Right renal pelvis (tissue), 4 donors: ENCODE results near the gene COX6A2. TPM values are rescaled to one million over a fixed set of nuclear protein-coding genes. Genes with fewer than 3 reads are reported as not detected.
"Not testable (repeated sequence)": the region's sequence is repeated elsewhere in the genome, so short reads cannot be mapped to it uniquely, and the experiment has no call there.

ENCODE experiments used
- DNase-seq, 4 donors: peaks; one replicate each; pipeline ENCODE4 v3.0.0-alpha.2; 2013; ENCODE audit warnings: low read depth in 4 of 4, low spot score in 3 of 4, missing footprints in 1 of 4
- polyA plus RNA-seq, 4 donors: library from polyadenylated mRNA; unstranded; fragments of 120-200 nt; gene quantifications; one replicate each; pipeline ENCODE4 v1.2.1, GENCODE V29; 2013; ENCODE audit not compliant: insufficient read length in 4 of 4

COX6A2 gene
- polyA plus RNA-seq, 4 donors, result 0.66 to 1.6 (median 0.77) TPM

GRCh38 chr16:31464348-31464769 lies 36.2 kb upstream of the COX6A2 start:
- no peak for DNase-seq

DNA sequence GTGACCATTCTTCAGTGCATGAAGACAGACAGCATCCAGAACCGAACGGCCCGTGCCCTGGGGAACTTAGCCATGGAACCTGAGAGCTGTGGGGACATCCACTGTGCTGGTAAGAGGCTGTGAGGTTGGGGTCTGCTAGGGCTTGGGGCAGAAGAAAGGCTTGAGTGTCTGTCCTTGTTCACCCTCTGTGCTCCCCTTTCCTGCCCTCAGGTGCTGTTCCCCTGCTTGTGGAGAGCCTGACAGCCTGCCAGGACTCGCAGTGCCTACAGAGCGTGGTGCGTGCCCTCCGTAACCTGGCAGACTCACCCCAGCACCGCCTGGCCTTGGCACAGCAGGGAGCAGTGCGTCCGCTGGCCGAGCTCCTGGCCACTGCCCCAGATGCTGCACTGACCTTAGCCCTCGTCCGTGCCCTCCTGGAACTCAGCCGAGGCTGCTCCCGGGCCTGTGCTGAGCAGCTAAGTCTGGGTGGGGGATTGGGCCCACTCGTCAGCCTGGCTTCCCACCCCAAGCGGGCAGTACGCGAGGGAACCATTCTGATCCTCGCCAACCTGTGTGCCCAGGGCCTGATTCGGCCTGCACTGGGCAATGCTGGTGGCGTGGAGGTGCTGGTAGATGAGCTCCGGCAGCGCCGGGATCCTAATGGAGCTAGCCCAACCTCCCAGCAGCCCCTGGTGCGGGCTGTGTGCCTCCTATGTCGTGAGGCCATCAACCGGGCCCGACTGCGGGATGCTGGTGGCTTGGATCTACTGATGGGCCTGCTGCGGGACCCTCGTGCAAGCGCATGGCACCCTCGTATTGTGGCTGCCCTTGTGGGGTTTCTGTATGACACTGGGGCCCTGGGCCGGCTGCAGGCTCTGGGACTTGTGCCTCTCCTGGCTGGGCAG lies 34.0 kb upstream of the COX6A2 start:
- no peak for DNase-seq

- DNase-seq, result no peak
These were observed 33.2 kb upstream of the COX6A2 start for GRCh38 chr16:31461201-31461920.

GRCh38 chr16:31460582-31461002 lies 32.4 kb upstream of the COX6A2 start:
- DNase-seq, result no peak

- peak; percentile 99 for DNase-seq
These were observed 31.8 kb upstream of the COX6A2 start for GRCh38 chr16:31459687-31460581.

- peak; percentile 95 to 99 (median 96) for DNase-seq
These were observed 30.9 kb upstream of the COX6A2 start, which contains the start of gene ARMC5 for GRCh38 chr16:31458844-31459686. Gene ARMC5 (plus strand): TSS chr16:31459501. CDS start chr16:31459525, 24 bp downstream.

DNA sequence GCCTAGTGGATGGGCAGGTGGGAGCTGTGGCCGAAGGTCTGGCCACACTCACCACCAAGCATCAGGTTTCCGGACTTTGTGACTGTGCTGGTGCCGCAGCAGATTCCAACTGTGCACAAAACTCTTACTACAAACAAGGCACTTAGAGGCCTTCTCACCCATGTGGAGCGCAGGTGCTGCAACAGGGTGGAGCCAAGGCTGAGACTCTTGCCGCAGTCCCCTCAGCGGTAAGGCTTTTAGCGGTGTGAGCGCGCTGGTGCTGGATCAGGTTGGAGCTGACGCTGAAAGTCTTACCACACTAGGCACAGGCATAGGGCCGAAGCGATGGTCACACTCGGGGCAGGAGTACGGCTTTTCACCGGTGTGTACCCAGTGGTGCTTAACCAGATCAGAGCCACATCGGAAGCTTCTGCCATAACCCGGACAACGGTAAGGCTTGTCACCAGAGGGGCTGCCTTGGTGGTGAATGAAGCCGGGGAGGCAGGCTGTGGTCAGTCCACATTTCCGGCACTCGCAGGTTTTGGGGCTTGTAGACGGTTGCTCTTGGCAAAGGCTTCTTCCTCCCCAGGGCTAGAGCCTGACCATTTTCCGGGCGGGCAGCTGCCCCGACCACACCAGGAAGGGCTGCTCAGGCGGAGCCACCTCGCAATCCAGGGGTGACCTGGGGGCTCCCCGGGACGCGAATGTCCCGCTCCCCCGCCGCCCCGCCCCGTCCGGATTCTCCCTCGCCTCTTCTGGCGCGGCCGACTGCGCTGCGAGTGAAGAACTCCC lies 30.1 kb upstream of the COX6A2 start:
- DNase-seq, result no peak

DNA sequence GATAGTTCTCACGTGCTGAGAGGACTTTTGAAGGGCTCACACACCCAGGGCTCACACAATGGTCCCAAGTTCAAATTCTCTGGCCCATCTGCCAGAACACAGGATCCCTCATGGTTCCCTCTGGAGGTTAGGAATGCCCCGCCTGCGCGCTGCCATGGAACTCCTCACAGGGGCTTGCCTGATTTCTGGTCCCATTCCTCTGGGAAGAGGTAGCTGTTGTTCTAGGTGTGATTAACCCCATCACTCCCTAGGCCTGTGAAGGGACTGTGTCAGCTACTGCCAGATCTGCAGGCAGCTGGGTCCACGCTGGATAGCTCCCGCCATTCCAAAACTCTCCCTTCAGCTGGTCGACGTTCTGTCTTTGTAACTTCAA lies 28.8 kb upstream of the COX6A2 start:
- DNase-seq, result no peak

DNA sequence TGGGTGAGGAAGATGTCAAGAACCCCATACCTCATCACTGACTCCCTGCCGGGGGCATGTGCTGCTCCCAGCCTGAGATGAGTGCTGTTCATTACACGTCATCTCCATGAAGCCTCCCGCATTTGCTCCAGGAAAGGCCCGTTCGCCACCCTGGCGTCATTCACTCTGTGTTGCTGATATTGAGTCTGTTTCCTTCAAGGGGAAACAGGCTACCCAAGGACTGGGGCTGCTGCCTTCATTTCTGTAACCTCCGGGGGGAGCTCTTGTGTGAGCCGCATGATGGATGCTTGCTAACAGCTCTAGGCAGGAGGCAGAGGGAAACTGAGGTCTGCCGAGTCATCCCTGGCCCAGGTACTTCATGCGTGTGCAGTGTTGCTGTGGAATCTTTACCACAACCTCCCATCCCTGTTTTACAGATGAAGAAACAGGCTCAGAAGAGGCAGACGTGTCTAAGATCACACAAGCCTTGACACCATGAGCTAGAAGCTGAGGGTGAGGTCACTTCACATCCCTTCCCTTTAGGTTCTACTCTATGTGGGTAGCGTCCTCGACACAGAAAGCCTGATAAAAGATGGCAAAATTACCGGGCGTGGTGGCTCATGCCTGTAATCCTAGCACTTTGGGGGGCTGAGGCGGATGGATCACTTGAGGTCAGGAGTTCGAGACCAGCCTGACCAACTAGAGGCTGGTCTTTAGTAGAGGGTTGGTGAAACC lies 27.6 kb upstream of the COX6A2 start:
- no peak for DNase-seq

DNA sequence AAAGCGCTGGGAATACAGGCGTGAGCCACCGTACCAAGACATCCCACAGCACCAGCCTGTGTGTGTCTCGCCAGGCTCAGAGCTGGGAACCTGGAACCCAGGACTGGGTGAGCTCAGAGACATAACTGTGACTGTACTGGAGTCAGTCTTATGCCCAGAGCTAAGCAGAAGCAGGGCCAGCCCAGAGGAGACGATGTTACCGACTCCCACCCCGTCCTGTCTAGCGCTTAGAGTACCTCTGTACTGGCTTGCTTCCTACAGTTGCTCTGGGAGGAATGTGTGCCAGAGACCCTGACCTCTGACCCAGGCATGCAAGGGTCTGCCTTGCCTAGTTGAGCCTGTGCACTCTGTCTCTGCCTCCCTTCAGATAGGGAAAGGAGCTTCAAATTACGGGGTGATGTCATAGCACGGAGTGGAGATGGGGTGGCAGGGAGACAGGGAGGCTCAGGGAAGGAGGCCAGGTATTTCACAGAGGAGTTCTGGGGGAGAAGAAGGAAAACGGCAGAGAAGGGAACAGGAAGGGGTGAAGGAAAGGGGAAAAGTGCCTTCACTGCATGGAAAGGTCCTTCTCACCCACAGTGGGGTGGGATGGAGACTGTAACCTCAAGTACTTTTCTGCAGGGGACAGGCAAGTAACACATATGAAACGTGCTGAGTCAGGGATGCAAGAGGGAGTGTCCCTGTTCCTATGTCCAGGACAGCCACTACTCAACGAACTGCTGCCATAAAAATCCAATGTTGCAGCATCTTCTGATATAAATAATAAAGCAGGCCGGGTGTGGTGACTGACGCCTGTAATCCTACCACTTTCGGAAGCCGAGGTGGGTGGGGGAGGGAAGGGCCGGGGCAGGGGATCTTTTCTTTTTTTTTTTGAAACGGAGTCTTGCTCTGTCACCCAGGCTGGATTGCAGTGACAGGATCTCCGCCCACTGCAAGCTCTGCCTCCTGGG lies 25.4 kb upstream of the COX6A2 start:
- no peak for DNase-seq

DNA sequence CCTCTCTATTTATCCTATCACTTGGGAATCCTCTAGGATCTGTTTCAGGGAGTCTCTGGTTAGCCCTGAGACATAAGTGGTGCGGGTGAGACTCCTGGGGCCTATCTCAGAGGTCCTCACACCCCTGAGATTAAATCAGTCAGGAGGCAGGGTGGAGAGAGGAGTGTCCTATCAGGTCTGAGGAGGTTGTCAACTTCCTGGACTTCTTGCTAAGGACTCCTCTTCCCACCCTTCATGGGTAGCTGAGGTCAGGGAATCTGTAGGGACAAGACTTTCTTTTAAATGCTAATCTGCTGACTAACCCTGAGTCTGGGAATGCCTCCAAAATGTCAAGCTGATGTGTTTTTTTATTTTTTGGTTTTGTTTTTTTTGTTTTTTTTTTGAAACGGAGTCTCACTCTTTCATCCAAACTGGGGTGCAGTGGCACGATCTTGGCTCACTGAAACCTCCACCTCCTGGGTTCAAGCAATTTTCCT lies 24.5 kb upstream of the COX6A2 start:
- DNase-seq, result no peak

- DNase-seq, result no peak
These were observed 23.7 kb upstream of the COX6A2 start for GRCh38 chr16:31451681-31452351.

DNA sequence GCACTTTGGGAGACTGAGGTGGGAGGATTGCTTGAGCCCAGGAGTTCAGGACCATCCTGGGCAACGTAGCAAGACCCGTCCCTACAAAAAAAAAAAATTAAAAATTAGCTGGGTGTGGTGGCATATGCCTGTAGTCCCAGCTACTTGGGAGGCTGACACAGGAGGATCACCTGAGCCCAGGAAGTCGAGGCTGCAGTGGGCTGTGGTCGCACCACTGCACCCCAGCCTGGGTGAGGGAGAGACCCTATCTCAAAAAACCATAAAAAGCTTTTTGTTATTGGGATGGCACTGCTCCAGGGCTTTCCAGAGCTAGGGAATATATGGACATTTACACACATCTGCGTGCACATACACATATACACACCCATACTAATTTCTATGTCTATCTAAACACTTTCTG lies 23.0 kb upstream of the COX6A2 start:
- DNase-seq, result no peak

- DNase-seq, result not testable (repeated sequence)
These were observed 17.8 kb upstream of the COX6A2 start for GRCh38 chr16:31445931-31446330.

GRCh38 chr16:31441956-31442355 lies 13.8 kb upstream of the COX6A2 start:
- DNase-seq, result no peak

- no peak for DNase-seq
These were observed 12.5 kb upstream of the COX6A2 start for GRCh38 chr16:31440516-31441184.
